ENCODE data around the gene ZNF92. TPM values are rescaled to one million over a fixed set of nuclear protein-coding genes. Genes with fewer than 3 reads are reported as not detected.
A peak's percentile ranks its signal among the peaks of the same experiment; 100 is the strongest.

ZNF92 gene
- polyA plus RNA-seq, 1 of the 3 experiments (the other 2 are of a cell fraction), result 1.6 TPM

GRCh38 chr7:65449505-65449852 is 75.8 kb downstream of the ZNF92 start:
- Histone ChIP-seq H3K27me3 (ENCODE audit: insufficient read depth) (peaks cover 9% of the 10 kb centered on the region; the same call in 1 of the 2 replicates), H3K9ac (peak overlapping the region; percentile 33; the same call in 1 of the 2 replicates), H3F3A (replicated peaks; ENCODE audit: insufficient read depth) (peaks cover 9% of the 10 kb centered on the region), H3K4me1 (ENCODE audit: control insufficient read depth in 1 of 2, insufficient read depth in 2 of 2, low read depth in 1 of 2, low read length in 1 of 2) (peaks cover 0 to 14% of the 10 kb centered on the region in 2 experiments; a peak in 1 of 4 replicates), H4K20me1 (ENCODE audit: insufficient read depth) (no peaks in the 10 kb centered on the region), H2AFZ (ENCODE audit: low read depth) (peak overlapping the region; percentile 41; the same call in 1 of the 2 replicates), H3K79me2 (ENCODE audit: insufficient read depth) (no peaks in the 10 kb centered on the region), H3K4me2 (peak overlapping the region; percentile 17; the same call in 1 of the 2 replicates), H3K36me3 (replicated peaks in 1 of 2; ENCODE audit: control insufficient read depth in 1 of 2, insufficient read depth in 2 of 2, low read length in 1 of 2) (no peaks in the 10 kb centered on the region), H3K27ac (ENCODE audit: low read depth in 2 of 2, low read length in 1 of 2) (peak overlapping the region in 1 of 2 experiments; percentile 58; a peak in 2 of 4 replicates), H3K4me3 (ENCODE audit: low read depth in 2 of 2, low read length in 1 of 2) (no peak overlapping the region), H3K9me3 (no peaks in the 10 kb centered on the region), H3K9me2 (no peaks in the 10 kb centered on the region)
- no peak for TF ChIP-seq ELF1 (IDR thresholded peaks at IDR 0.05)
- TF ChIP-seq NFIC (IDR thresholded peaks at IDR 0.05; ENCODE audit: borderline replicate concordance), result no peak
- TF ChIP-seq NRF1 (IDR thresholded peaks at IDR 0.05; ENCODE audit: low read depth, low read length), result no peak
- no peak for TF ChIP-seq TAF1 (IDR thresholded peaks at IDR 0.05; ENCODE audit: borderline replicate concordance, low read depth, low read length)
- TF ChIP-seq IRF3 (IDR thresholded peaks at IDR 0.05; ENCODE audit: low read depth, low read length), result no peak
- no peak for TF ChIP-seq MEF2A (IDR thresholded peaks at IDR 0.05; ENCODE audit: borderline replicate concordance, low read depth)
- ChIA-PET CTCF (interaction anchor here (1.4 kb wide), 1 partner anchor 13 kb away, joined by 3 read pairs; no protein-coding TSS in a partner anchor), POLR2A (no interaction called here)
- no peak for DNase-seq
- 11% methylated on average over 2 of the region's 2 CpGs for WGBS (ENCODE audit: low lambda C conversion rate)
